Measurements from ENCODE around the gene GTPBP4. TPM values are rescaled to one million over a fixed set of nuclear protein-coding genes. Genes with fewer than 3 reads are reported as not detected.
A peak's percentile ranks its signal among the peaks of the same experiment; 100 is the strongest.

Gene GTPBP4
- total and polyA plus RNA-seq, 2 of the 8 experiments (the other 6 are each of a cell fraction or from before 2014, with no cell fraction given), result 16.9 to 98.1 TPM

GRCh38 chr10:955820-956217, 32.4 kb upstream of the GTPBP4 start:
- H2AK5ac ChIP-seq (ENCODE audit: low read depth, low read length), result no peak overlapping the region
- no peak overlapping the region for H3K23ac ChIP-seq (ENCODE audit: insufficient read length)
- no peaks in the 10 kb centered on the region for H3K36me3 ChIP-seq (ENCODE audit: control insufficient read depth in 2 of 4, insufficient read depth in 4 of 4, low read length in 3 of 4)
- H3K4me3 ChIP-seq (ENCODE audit: extremely low read depth in 1 of 4, insufficient read depth in 2 of 4, low read depth in 3 of 4, low read length in 4 of 4), result no peak overlapping the region
- H2BK12ac ChIP-seq (ENCODE audit: low read depth, low read length), result no peak overlapping the region
- H3K27me3 ChIP-seq (replicated peaks in 1 of 4; ENCODE audit: control insufficient read depth in 3 of 4, extremely low read depth in 1 of 4, insufficient read depth in 3 of 4, low read length in 3 of 4), result no peaks in the 10 kb centered on the region
- ChIA-PET POLR2A (ENCODE audit: partially characterized antibody) (interaction anchor here (0.5 to 1.5 kb wide), 4 partner anchors 34 to 62 kb away, joined by 3 to 4 read pairs (median 4); no protein-coding TSS in a partner anchor), CTCF (ENCODE audit: partially characterized antibody) (interaction anchor here (1.6 kb wide), 1 partner anchor 23 kb away, joined by 6 read pairs; no protein-coding TSS in a partner anchor)
- DNase-seq (ENCODE audit: low read depth in 1 of 2, low spot score in 2 of 2), result no peak
- H3K4ac ChIP-seq (replicated peaks; ENCODE audit: insufficient read length, low read depth, low read length), result no peak overlapping the region
- FAIRE-seq, result no peak
- no peaks in the 10 kb centered on the region; a peak in 2 of 7 replicates for H3K4me1 ChIP-seq (replicated peaks in 1 of 4; ENCODE audit: control insufficient read depth in 3 of 4, insufficient read depth in 4 of 4, low read length in 3 of 4)
- H4K8ac ChIP-seq (ENCODE audit: extremely low read depth, insufficient read depth, low read length), result peak overlapping the region; percentile 41; the same call in 1 of the 2 replicates
- H4K5ac ChIP-seq (ENCODE audit: insufficient read length, low read depth, low read length), result no peak overlapping the region
- H2AFZ ChIP-seq (ENCODE audit: low read length), result peak overlapping the region; percentile 51; the same call in 1 of the 2 replicates
- no peaks in the 10 kb centered on the region for H3K79me1 ChIP-seq (ENCODE audit: low read depth, low read length)
- H3K9me3 ChIP-seq (ENCODE audit: insufficient read depth in 2 of 2, low read depth in 1 of 2, low read length in 1 of 2), result no peaks in the 10 kb centered on the region
- H2BK15ac ChIP-seq (ENCODE audit: low read length), result no peak overlapping the region
- no peak overlapping the region for H2BK5ac ChIP-seq (ENCODE audit: low read depth, low read length)
- no peak overlapping the region for H3K56ac ChIP-seq (replicated peaks; ENCODE audit: insufficient read length, low read depth, low read length)
- H3K23me2 ChIP-seq (ENCODE audit: low read depth, low read length), result no peaks in the 10 kb centered on the region; the same call in 1 of the 2 replicates
- H3K18ac ChIP-seq (ENCODE audit: extremely low read depth, low read length), result no peak overlapping the region
- no peak overlapping the region for H4K91ac ChIP-seq (replicated peaks; ENCODE audit: insufficient read length, low read length)
- no peak overlapping the region for H2BK120ac ChIP-seq (replicated peaks; ENCODE audit: low read depth, low read length)
- H3K9ac ChIP-seq (replicated peaks in 1 of 4; ENCODE audit: extremely low read depth in 1 of 4, low read depth in 3 of 4, low read length in 3 of 4), result no peak overlapping the region
- no peaks in the 10 kb centered on the region for H4K20me1 ChIP-seq (replicated peaks in 1 of 2; ENCODE audit: control insufficient read depth in 1 of 2, insufficient read depth in 2 of 2, low read length in 2 of 2)
- no peaks in the 10 kb centered on the region for H3K79me2 ChIP-seq (ENCODE audit: control insufficient read depth in 1 of 2, insufficient read depth in 2 of 2, low read length in 2 of 2)
- no peak overlapping the region for H3K14ac ChIP-seq (ENCODE audit: insufficient read length)
- WGBS, 2 experiments (ENCODE audit: extremely low coverage in 1 of 2, insufficient coverage in 1 of 2, insufficient read length in 1 of 2, insufficient replicate concordance in 2 of 2, low coverage in 1 of 2, low lambda C conversion rate in 2 of 2, missing lambda C conversion rate in 1 of 2), result 86% methylated on average over 8 of the region's 9 CpGs; no CpG with 5 or more reads in 1 of the 2 experiments
- H3K27ac ChIP-seq (ENCODE audit: low read depth, low read length), result no peak overlapping the region
- H3K4me2 ChIP-seq (ENCODE audit: insufficient read depth in 1 of 2, low read depth in 2 of 2, low read length in 2 of 2), result no peak overlapping the region
- H2BK20ac ChIP-seq (ENCODE audit: low read length), result no peak overlapping the region
- TF ChIP-seq CTCF (IDR thresholded peaks at IDR 0.05; ENCODE audit: control extremely low read depth in 1 of 3, insufficient read depth in 1 of 3, low read depth in 1 of 3, low read length in 3 of 3), result 0 out of 4 replicates have a peak, but pooled peaks of 1 of the 3 experiments have one; percentile 1
- no peak for TF ChIP-seq TAF1 (IDR thresholded peaks at IDR 0.05; ENCODE audit: low read depth, low read length)
- TF ChIP-seq CHD2 (IDR thresholded peaks at IDR 0.05; ENCODE audit: low read length), result no peak
- TF ChIP-seq ZNF274 (IDR thresholded peaks at IDR 0.05; ENCODE audit: borderline replicate concordance, extremely low read depth, low read length), result no peak
- TF ChIP-seq POLR2AphosphoS5 (IDR thresholded peaks at IDR 0.05; ENCODE audit: low read depth, low read length), result no peak
- no peak for TF ChIP-seq TCF12 (IDR thresholded peaks at IDR 0.05; ENCODE audit: low read depth, low read length)
- no peak for TF ChIP-seq BACH1 (IDR thresholded peaks at IDR 0.05; ENCODE audit: low read length)
- no peak for TF ChIP-seq CBX5 (IDR thresholded peaks at IDR 0.05; ENCODE audit: low read depth, low read length)
- no peak for TF ChIP-seq SRF (IDR thresholded peaks at IDR 0.05; ENCODE audit: low read depth, low read length)
- no peak for TF ChIP-seq JUND (IDR thresholded peaks at IDR 0.05; ENCODE audit: low read length)
- TF ChIP-seq RAD21 (IDR thresholded peaks at IDR 0.05 in 1 of 2, conservative IDR thresholded peaks at IDR 0.05 in 1 of 2; ENCODE audit: low read depth in 2 of 2, low read length in 2 of 2), result peak in 1 of 2 experiments; percentile 36; a peak in 3 of 4 replicates
- no peak for TF ChIP-seq NRF1 (IDR thresholded peaks at IDR 0.05; ENCODE audit: low read depth, low read length)

All from H1 (cell line).